Prostate gland (tissue), 2 donors: Measurements from ENCODE around the gene CCR7.

Experiments used
- CTCF ChIP-seq, 4 experiments: fragments of 200-600 bp in 2 of 4; fragments of 450-650 bp in 2 of 4; sonication (generic) in 2 of 4; IDR thresholded peaks; 1 replicate in 3 of 4; 2 replicates in 1 of 4; pipeline ENCODE4 v1.5.1; 2016 to 2019; ENCODE audit warnings: antibody characterized with exemption in 4 of 4, mild to moderate bottlenecking in 2 of 4, moderate library complexity in 2 of 4
- POLR2A ChIP-seq: fragments of 450-650 bp; IDR thresholded peaks from one replicate; pipeline ENCODE4 v1.6.1; 2016; ENCODE audit warnings: antibody characterized with exemption, mild to moderate bottlenecking

- TF ChIP-seq CTCF (IDR thresholded peaks at IDR 0.05), result no peak
- TF ChIP-seq POLR2A, result no peak
Observed at GRCh38 chr17:40516581-40517285, 48.5 kb downstream of the CCR7 start.
